ENCODE measurements around the gene WBP2. TPM values are rescaled to one million over a fixed set of nuclear protein-coding genes. Genes with fewer than 3 reads are reported as not detected.

Gene WBP2
- total and polyA plus RNA-seq, 10 of the 15 experiments (the other 5 are each of a cell fraction or from before 2014, with no cell fraction given) = 1.5 to 57.3 (median 27.5) TPM

GRCh38 chr17:75900691-75901533 lies 45.8 kb upstream of the WBP2 start (continued):
- TF ChIP-seq ZBTB33 (IDR thresholded peaks at IDR 0.05) (no peak), ZNF384 (IDR thresholded peaks at IDR 0.05; ENCODE audit: borderline replicate concordance, low read depth, low read length) (no peak), YY1 (IDR thresholded peaks at IDR 0.05; ENCODE audit: low read depth, low read length) (no peak), JUNB (IDR thresholded peaks at IDR 0.05) (no peak), CEBPB (IDR thresholded peaks at IDR 0.05; ENCODE audit: borderline replicate concordance in 1 of 2, low read depth in 2 of 2, low read length in 2 of 2) (no peak)
- TF ChIP-seq, protein P1, sequence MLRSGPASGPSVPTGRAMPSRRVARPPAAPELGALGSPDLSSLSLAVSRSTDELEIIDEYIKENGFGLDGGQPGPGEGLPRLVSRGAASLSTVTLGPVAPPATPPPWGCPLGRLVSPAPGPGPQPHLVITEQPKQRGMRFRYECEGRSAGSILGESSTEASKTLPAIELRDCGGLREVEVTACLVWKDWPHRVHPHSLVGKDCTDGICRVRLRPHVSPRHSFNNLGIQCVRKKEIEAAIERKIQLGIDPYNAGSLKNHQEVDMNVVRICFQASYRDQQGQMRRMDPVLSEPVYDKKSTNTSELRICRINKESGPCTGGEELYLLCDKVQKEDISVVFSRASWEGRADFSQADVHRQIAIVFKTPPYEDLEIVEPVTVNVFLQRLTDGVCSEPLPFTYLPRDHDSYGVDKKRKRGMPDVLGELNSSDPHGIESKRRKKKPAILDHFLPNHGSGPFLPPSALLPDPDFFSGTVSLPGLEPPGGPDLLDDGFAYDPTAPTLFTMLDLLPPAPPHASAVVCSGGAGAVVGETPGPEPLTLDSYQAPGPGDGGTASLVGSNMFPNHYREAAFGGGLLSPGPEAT (IDR thresholded peaks at IDR 0.05; ENCODE audit: low read depth) = no peak

All from GM12878 (cell line).